Caco-2 (cell line): ENCODE measurements around the gene NFATC1. TPM values are rescaled to one million over a fixed set of nuclear protein-coding genes. Genes with fewer than 3 reads are reported as not detected.

Source experiments
- BruUV-seq: library from RNA; stranded (reverse); fragments of 400-500 nt; replicated peaks from 2 replicates; lab custom pipeline; 2021; lab: Mats Ljungman, UMichigan
- CTCF ChIA-PET: fragments of 300-600 bp; sonication (Branson Sonifier 250); formaldehyde crosslinking; loops from one replicate; lab custom pipeline; 2022; ENCODE audit warnings: antibody characterized with exemption; lab: Charles Lee
- POLR2A ChIA-PET: fragments of 300-600 bp; sonication (Branson Sonifier 250); formaldehyde crosslinking; loops from one replicate; lab custom pipeline; 2022; ENCODE audit warnings: antibody characterized with exemption; lab: Charles Lee
- DNase-seq, 2 experiments: peaks; one replicate each; pipeline versions ENCODE4 v3.0.0 to v3.0.0-alpha.2; 2020 to 2022
- H3K27me3 ChIP-seq: replicated peaks from 2 replicates; pipeline ENCODE4 v1.6.0; 2011; ENCODE audit warnings: low read length; ENCODE audit not compliant: control insufficient read depth, insufficient read depth
- H3K36me3 ChIP-seq: 2 replicates; pipeline ENCODE4 v1.5.1; 2011; ENCODE audit warnings: low read length; ENCODE audit not compliant: control insufficient read depth, insufficient read depth
- H3K4me1 ChIP-seq: fragments of 250-450 bp; sonication (Bioruptor Pico); 2 replicates; pipeline ENCODE4 v1.5.1; 2020; ENCODE audit warnings: mild to moderate bottlenecking
- H3K4me3 ChIP-seq: 2 replicates; pipeline ENCODE4 v1.5.1; 2011; ENCODE audit warnings: low read depth, mild to moderate bottlenecking, control low read depth, low read length
- H3K9me3 ChIP-seq: fragments of 250-450 bp; sonication (Bioruptor Pico); 2 replicates; pipeline ENCODE4 v1.5.1; 2020; ENCODE audit warnings: mild to moderate bottlenecking, moderate library complexity
- H3K27ac Mint-ChIP-seq: one replicate; pipeline ENCODE4 v1.8.0; 2022; ENCODE audit warnings: mixed read lengths; ENCODE audit not compliant: unreplicated experiment
- H3K27me3 Mint-ChIP-seq: one replicate; pipeline ENCODE4 v1.8.0; 2022; ENCODE audit warnings: mixed read lengths; ENCODE audit not compliant: insufficient read depth, unreplicated experiment
- H3K36me3 Mint-ChIP-seq: one replicate; pipeline ENCODE4 v1.8.0; 2022; ENCODE audit warnings: mild to moderate bottlenecking, mixed read lengths; ENCODE audit not compliant: insufficient read depth, unreplicated experiment
- H3K4me1 Mint-ChIP-seq: one replicate; pipeline ENCODE4 v1.8.0; 2022; ENCODE audit warnings: low read depth, mixed read lengths; ENCODE audit not compliant: unreplicated experiment
- H3K4me3 Mint-ChIP-seq: one replicate; pipeline ENCODE4 v1.8.0; 2022; ENCODE audit warnings: mild to moderate bottlenecking, moderate library complexity, mixed read lengths; ENCODE audit not compliant: unreplicated experiment
- H3K9me3 Mint-ChIP-seq: one replicate; pipeline ENCODE4 v1.8.0; 2022; ENCODE audit warnings: mixed read lengths; ENCODE audit not compliant: unreplicated experiment
- intact Hi-C: fragments of 100-400 bp; cut with micrococcal nuclease; formaldehyde crosslinking; loops from one replicate; pipeline ENCODE4 v1.10.0; 2022; ENCODE audit not compliant: unreplicated experiment
- total RNA-seq: library from RNA; stranded (reverse); gene quantifications from 2 replicates; pipeline ENCODE4 v1.2.3, GENCODE V29; 2022
- TF ChIP-seq, protein P1 (sequence below), 2 experiments: fragments of 200-600 bp in 1 of 2; IDR thresholded peaks; 1 replicate in 1 of 2; 2 replicates in 1 of 2; pipeline versions ENCODE4 v1.5.1 to v1.8.0; 2011 to 2022; ENCODE audit warnings: antibody characterized with exemption in 1 of 2, control low read depth in 1 of 2, inconsistent platforms in 1 of 2, low read depth in 1 of 2, low read length in 1 of 2, mild to moderate bottlenecking in 1 of 2, moderate library complexity in 1 of 2; ENCODE audit not compliant: insufficient read depth in 1 of 2, severe bottlenecking in 1 of 2, unreplicated experiment in 1 of 2

The NFATC1 gene
- total RNA-seq, 1 experiment from 2014 or later = 0.66 TPM

DNA sequence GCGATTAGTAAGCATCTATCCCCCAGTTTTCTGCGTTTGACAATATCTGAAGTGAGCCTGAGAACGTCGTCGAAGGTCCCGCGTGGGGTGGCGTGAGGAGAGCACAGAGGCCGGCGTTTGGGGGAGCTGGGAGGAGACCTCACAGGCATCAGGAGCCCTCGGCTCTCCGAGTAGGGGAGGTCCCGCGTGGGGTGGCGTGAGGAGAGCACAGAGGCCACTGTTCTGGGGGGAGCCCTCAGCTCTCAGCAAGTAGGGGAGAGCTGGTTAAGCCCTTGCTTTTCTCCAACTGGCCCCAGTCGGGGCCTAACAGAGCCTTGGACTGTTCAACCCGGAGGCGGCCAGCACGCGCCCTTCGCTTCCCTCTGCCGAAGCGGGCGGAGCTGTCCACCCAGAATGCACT is 134.3 kb downstream of the NFATC1 start:
- POLR2A ChIA-PET = no interaction called here
- no peaks in the 10 kb centered on the region for H3K27me3 ChIP-seq
- Mint-ChIP-seq H3K4me3 (no peak overlapping the region), H3K36me3 (no peaks in the 10 kb centered on the region), H3K9me3 (no peaks in the 10 kb centered on the region), H3K27ac (no peak overlapping the region), H3K27me3 (peaks cover 9% of the 10 kb centered on the region), H3K4me1 (no peaks in the 10 kb centered on the region)
- H3K9me3 ChIP-seq = no peaks in the 10 kb centered on the region
- no peaks in the 10 kb centered on the region for H3K4me1 ChIP-seq
- no peaks in the 10 kb centered on the region for H3K36me3 ChIP-seq
- intact Hi-C loops = no loop called here
- H3K4me3 ChIP-seq = no peak overlapping the region
- no TSS peak for BruUV-seq
- CTCF ChIA-PET = no interaction called here
- TF ChIP-seq, protein P1, sequence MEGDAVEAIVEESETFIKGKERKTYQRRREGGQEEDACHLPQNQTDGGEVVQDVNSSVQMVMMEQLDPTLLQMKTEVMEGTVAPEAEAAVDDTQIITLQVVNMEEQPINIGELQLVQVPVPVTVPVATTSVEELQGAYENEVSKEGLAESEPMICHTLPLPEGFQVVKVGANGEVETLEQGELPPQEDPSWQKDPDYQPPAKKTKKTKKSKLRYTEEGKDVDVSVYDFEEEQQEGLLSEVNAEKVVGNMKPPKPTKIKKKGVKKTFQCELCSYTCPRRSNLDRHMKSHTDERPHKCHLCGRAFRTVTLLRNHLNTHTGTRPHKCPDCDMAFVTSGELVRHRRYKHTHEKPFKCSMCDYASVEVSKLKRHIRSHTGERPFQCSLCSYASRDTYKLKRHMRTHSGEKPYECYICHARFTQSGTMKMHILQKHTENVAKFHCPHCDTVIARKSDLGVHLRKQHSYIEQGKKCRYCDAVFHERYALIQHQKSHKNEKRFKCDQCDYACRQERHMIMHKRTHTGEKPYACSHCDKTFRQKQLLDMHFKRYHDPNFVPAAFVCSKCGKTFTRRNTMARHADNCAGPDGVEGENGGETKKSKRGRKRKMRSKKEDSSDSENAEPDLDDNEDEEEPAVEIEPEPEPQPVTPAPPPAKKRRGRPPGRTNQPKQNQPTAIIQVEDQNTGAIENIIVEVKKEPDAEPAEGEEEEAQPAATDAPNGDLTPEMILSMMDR (IDR thresholded peaks at IDR 0.05; ENCODE audit: insufficient read depth in 1 of 2, low read depth in 1 of 2, low read length in 1 of 2, severe bottlenecking in 1 of 2, unreplicated experiment in 1 of 2) = no peak
- DNase-seq = no peak

DNA sequence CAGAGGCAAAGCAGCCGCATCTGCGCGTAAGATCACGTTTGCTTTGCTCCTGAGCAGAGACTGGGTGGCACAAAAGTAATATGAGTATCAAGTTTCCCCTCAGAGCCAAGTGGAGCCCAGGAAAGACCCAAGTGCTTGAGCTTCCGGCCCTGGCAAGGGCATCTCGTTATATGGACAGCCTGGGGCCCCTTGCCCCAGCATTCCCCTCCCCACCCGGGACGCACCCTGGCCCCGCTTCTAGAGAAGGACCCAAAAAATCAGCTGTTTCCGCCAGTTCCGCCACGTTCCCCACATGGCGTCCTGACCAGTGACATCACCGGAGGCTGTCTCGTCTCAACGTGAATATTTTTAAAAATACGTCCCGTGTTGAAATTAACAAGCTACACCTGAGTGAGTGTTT is 135.1 kb downstream of the NFATC1 start:
- Mint-ChIP-seq H3K4me1 (no peaks in the 10 kb centered on the region), H3K27me3 (peaks cover 9% of the 10 kb centered on the region), H3K9me3 (no peaks in the 10 kb centered on the region), H3K36me3 (no peaks in the 10 kb centered on the region), H3K27ac (no peak overlapping the region), H3K4me3 (no peak overlapping the region)
- ChIA-PET CTCF (no interaction called here), POLR2A (no interaction called here)
- TF ChIP-seq, protein P1 (IDR thresholded peaks at IDR 0.05; ENCODE audit: insufficient read depth in 1 of 2, low read depth in 1 of 2, low read length in 1 of 2, severe bottlenecking in 1 of 2, unreplicated experiment in 1 of 2) = no peak
- DNase-seq = no peak
- H3K4me1 ChIP-seq = no peaks in the 10 kb centered on the region
- intact Hi-C loops = no loop called here
- BruUV-seq = no TSS peak
- H3K27me3 ChIP-seq = no peaks in the 10 kb centered on the region
- H3K4me3 ChIP-seq = no peak overlapping the region
- no peaks in the 10 kb centered on the region for H3K9me3 ChIP-seq
- no peaks in the 10 kb centered on the region for H3K36me3 ChIP-seq

DNA sequence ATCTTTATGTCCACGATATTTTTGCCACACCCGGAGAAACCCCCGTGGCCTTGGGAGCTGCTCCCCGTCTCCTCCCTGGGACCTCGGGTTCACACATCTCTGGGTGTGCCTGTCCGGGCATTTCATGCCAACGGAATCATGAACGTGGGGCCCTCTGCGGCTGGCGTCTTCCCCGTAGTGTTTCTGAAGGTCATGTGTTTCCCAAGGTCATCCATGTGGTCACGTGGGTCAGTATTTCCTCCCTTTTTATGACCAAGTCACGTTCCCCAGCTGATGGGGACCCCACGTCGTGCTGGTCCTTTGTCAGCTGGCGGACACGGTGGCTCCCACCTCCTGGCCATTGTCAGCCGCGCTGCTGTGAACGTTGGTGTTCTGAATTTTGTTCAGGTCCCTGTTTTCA is 135.7 kb downstream of the NFATC1 start:
- ChIA-PET CTCF (no interaction called here), POLR2A (no interaction called here)
- Mint-ChIP-seq H3K27ac (no peak overlapping the region), H3K4me3 (no peak overlapping the region), H3K4me1 (no peaks in the 10 kb centered on the region), H3K36me3 (no peaks in the 10 kb centered on the region), H3K9me3 (peaks cover 3% of the 10 kb centered on the region), H3K27me3 (peaks cover 11% of the 10 kb centered on the region)
- intact Hi-C loops = no loop called here
- no TSS peak for BruUV-seq
- Histone ChIP-seq H3K27me3 (no peaks in the 10 kb centered on the region), H3K36me3 (no peaks in the 10 kb centered on the region), H3K9me3 (no peaks in the 10 kb centered on the region), H3K4me1 (no peaks in the 10 kb centered on the region), H3K4me3 (no peak overlapping the region)
- DNase-seq = no peak
- TF ChIP-seq, protein P1 (IDR thresholded peaks at IDR 0.05; ENCODE audit: insufficient read depth in 1 of 2, low read depth in 1 of 2, low read length in 1 of 2, severe bottlenecking in 1 of 2, unreplicated experiment in 1 of 2) = no peak
